Kidney (tissue), 14 donors: ENCODE data around the gene STRADA. TPM values are rescaled to one million over a fixed set of nuclear protein-coding genes. Genes with fewer than 3 reads are reported as not detected.

ENCODE experiments used
- DNase-seq, 5 donors: peaks; one replicate each; pipeline ENCODE4 v3.0.0-alpha.2; 2013 to 2020
- FAIRE-seq: peaks from 2 replicates; lab custom pipeline; 2012; peaks lifted over from hg19 to GRCh38; lab: Jason Lieb, UNC
- H3K27ac ChIP-seq, 2 donors: one replicate each; pipeline ENCODE4 v1.7.0; 2013; ENCODE audit warnings: low read depth in 2 of 2, low read length in 2 of 2, inconsistent platforms in 1 of 2
- H3K27me3 ChIP-seq: one replicate; pipeline ENCODE4 v1.7.1; 2013; ENCODE audit warnings: low read length, inconsistent platforms; ENCODE audit not compliant: control insufficient read depth, insufficient read depth
- H3K36me3 ChIP-seq, 3 donors: one replicate each; pipeline versions ENCODE4 v1.7.0 to v1.7.1; 2013; ENCODE audit warnings: low read length in 3 of 3, control low read depth in 1 of 3, inconsistent platforms in 1 of 3; ENCODE audit not compliant: insufficient read depth in 3 of 3, control insufficient read depth in 2 of 3
- H3K4me1 ChIP-seq, 3 donors: one replicate each; pipeline versions ENCODE4 v1.7.0 to v1.7.1; 2013; ENCODE audit warnings: low read length in 3 of 3, inconsistent platforms in 1 of 3, low read depth in 1 of 3; ENCODE audit not compliant: control insufficient read depth in 2 of 3, insufficient read depth in 2 of 3
- H3K4me3 ChIP-seq, 3 donors: one replicate each; pipeline versions ENCODE4 v1.7.0 to v1.8.1; 2013; ENCODE audit warnings: low read length in 3 of 3, control low read depth in 1 of 3, inconsistent platforms in 1 of 3
- H3K9ac ChIP-seq, 3 donors: one replicate each; pipeline versions ENCODE4 v1.7.0 to v1.7.1; 2013; ENCODE audit warnings: low read length in 3 of 3, control low read depth in 1 of 3, inconsistent platforms in 1 of 3
- H3K9me3 ChIP-seq, 3 donors: one replicate each; pipeline versions ENCODE4 v1.7.0 to v1.7.1; 2013; ENCODE audit warnings: low read length in 3 of 3, control low read depth in 1 of 3, inconsistent platforms in 1 of 3; ENCODE audit not compliant: control insufficient read depth in 2 of 3, insufficient read depth in 1 of 3
- intact Hi-C: fragments of 100-400 bp; cut with DNase I; formaldehyde crosslinking; loops from one replicate; pipeline ENCODE4 v1.11.1; 2022
- polyA plus RNA-seq: library from polyadenylated mRNA; stranded (reverse); fragments of 350-450 nt; fragmentation: Illumina TruSeq; extraction: RNeasy Lipid Tissue Mini Kit (QIAGEN cat#74804); gene quantifications from one replicate; pipeline ENCODE4 v1.2.3, GENCODE V29; 2014; ENCODE audit warnings: low read depth, low replicate concordance; ENCODE audit not compliant: insufficient read depth
- total RNA-seq: library from RNA; stranded (reverse); fragmentation: NEBNext Ultra II Directional; extraction: Animal tissue kit (Norgen Biotek cat#: 25700); gene quantifications from one replicate; pipeline ENCODE4 v1.2.1, GENCODE V29; 2021
- TF ChIP-seq, protein P1 (sequence below): IDR thresholded peaks from 3 replicates; pipeline ENCODE4 v1.5.1; 2012; ENCODE audit warnings: mild to moderate bottlenecking, moderate library complexity, borderline replicate concordance; ENCODE audit not compliant: insufficient read depth; ENCODE audit errors: extremely low read depth
- donor health status: control.
- donor health status: control.
- donor health status: control.
- donor health status: control.
- donor health status: control.
- donor health status: DM: yes; HTN: yes; CAD: no.
- donor health status: Normal renal cell carcinoma (clear cell type).

Gene STRADA
- total and polyA plus RNA-seq, 2 donors from 2014 or later, result 25.7 to 38.9 TPM

DNA sequence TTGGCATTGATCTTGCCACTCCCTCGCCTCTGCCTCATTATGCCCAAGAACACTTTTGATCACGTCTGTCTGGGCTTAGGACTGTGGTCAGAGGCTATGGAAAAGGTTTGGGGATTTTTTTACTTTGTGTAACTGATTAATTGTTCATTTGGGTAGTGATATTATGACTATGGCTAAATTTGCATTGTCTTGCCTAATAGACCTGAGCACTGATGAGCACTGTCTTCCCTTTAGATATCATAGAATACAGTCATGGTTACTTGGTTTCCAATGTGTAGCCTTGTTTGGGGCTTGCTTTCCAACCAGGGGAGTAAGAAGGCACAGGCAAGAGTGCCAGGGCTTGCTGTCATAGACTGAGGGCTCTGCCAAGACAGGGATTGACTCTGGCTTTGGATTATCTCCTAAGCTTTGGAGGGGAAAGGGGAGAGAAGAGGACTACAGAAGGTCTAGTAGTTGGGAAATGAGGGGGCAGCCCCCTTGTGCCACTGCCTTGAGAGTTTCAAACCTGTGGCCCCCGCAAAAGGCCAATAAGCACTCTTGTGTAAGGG is 55.4 kb downstream of the STRADA start:
- Histone ChIP-seq H3K27ac (no peak overlapping the region), H3K27me3 (no peaks in the 10 kb centered on the region), H3K4me3 (no peak overlapping the region), H3K4me1 (no peaks in the 10 kb centered on the region), H3K36me3 (peaks cover 6 to 57% (median 48%) of the 10 kb centered on the region in 3 donors), H3K9ac (no peak overlapping the region), H3K9me3 (no peaks in the 10 kb centered on the region)
- FAIRE-seq, result no peak
- no peak for DNase-seq
- TF ChIP-seq, protein P1, sequence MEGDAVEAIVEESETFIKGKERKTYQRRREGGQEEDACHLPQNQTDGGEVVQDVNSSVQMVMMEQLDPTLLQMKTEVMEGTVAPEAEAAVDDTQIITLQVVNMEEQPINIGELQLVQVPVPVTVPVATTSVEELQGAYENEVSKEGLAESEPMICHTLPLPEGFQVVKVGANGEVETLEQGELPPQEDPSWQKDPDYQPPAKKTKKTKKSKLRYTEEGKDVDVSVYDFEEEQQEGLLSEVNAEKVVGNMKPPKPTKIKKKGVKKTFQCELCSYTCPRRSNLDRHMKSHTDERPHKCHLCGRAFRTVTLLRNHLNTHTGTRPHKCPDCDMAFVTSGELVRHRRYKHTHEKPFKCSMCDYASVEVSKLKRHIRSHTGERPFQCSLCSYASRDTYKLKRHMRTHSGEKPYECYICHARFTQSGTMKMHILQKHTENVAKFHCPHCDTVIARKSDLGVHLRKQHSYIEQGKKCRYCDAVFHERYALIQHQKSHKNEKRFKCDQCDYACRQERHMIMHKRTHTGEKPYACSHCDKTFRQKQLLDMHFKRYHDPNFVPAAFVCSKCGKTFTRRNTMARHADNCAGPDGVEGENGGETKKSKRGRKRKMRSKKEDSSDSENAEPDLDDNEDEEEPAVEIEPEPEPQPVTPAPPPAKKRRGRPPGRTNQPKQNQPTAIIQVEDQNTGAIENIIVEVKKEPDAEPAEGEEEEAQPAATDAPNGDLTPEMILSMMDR, result no peak
- intact Hi-C loops, result no loop called here

DNA sequence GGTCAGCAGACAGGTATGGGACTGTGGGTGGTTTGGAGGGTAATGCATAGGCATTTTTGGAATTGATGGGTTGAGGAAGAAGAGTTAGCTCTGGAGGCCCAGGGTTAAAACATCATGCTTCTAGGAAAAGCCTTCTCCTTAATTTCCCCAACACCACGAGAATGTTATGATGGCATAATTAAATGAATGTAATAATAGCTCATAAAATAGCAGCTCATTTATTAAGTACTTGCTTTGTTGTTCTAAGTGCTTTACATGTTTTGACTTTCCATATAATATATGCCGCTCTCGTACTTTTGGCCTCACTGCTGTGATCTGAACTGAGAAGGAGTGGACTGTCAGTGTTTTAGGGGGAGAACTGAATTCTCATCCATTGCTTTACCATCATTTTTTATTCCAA is 56.0 kb downstream of the STRADA start:
- Histone ChIP-seq H3K4me1 (no peaks in the 10 kb centered on the region), H3K27me3 (no peaks in the 10 kb centered on the region), H3K36me3 (peaks cover 5 to 52% (median 43%) of the 10 kb centered on the region in 3 donors), H3K4me3 (no peak overlapping the region), H3K9ac (no peak overlapping the region), H3K9me3 (no peaks in the 10 kb centered on the region), H3K27ac (no peak overlapping the region)
- FAIRE-seq, result no peak
- TF ChIP-seq, protein P1, result no peak
- intact Hi-C loops, result no loop called here
- DNase-seq, result no peak

DNA sequence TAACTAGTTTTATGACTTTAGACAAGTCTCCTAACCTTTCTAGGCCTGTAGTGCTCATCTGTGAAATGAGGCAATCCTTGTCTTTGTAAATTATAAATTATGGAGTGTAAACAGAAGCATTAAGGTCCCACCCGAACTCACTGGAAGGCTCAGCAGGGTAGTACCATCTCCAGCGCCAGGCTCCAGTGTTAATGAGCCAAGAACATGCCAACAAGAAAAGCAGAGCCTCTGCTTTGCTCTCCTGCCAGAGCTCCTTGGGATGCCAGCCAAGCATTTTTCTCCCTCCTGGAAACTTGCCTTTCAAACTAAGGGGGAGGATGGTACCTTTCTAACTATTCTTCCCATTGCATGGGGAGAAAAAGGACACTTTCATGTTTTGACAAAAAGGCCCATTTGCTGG is 56.6 kb downstream of the STRADA start:
- H3K36me3 ChIP-seq, result peaks cover 2 to 48% (median 40%) of the 10 kb centered on the region in 3 donors
- no peak overlapping the region for H3K9ac ChIP-seq
- H3K4me3 ChIP-seq, result no peak overlapping the region
- intact Hi-C loops, result no loop called here
- peaks cover 0 to under 1% (median 0%) of the 10 kb centered on the region in 3 donors for H3K4me1 ChIP-seq
- TF ChIP-seq, protein P1, result no peak
- no peak for FAIRE-seq
- H3K27me3 ChIP-seq, result no peaks in the 10 kb centered on the region
- no peak for DNase-seq
- no peaks in the 10 kb centered on the region for H3K9me3 ChIP-seq
- no peak overlapping the region for H3K27ac ChIP-seq

DNA sequence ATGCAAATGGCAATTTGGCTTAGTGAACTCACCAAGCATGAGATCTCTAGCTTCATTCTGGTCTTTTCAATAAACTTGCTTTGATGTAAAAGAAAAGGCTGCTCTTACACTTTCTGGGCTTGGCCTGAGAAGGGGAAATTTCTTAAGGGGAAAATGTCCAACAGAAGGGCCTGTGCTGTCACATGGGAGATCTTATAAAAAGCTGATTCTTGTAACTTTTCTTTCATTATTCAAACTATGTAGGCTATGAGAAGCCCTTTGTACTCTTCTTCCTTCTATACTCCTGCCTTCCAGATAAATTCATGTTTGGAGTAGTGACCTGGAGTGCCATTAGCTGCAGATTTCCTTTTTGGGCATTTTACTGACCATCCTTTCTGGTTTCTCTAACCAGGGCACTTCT is 58.6 kb downstream of the STRADA start:
- intact Hi-C loops, result no loop called here
- H3K27me3 ChIP-seq, result no peaks in the 10 kb centered on the region
- TF ChIP-seq, protein P1, result no peak
- H3K9ac ChIP-seq, result no peak overlapping the region
- H3K4me1 ChIP-seq, result peaks cover 0 to 2% (median 0%) of the 10 kb centered on the region in 3 donors
- FAIRE-seq (no peak), DNase-seq (no peak)
- no peak overlapping the region for H3K27ac ChIP-seq
- H3K4me3 ChIP-seq, result no peak overlapping the region
- H3K9me3 ChIP-seq, result no peaks in the 10 kb centered on the region
- peaks cover 2 to 34% (median 25%) of the 10 kb centered on the region in 3 donors for H3K36me3 ChIP-seq
